ENCODE data around the gene GRIK3.

- TF ChIP-seq, protein P1, sequence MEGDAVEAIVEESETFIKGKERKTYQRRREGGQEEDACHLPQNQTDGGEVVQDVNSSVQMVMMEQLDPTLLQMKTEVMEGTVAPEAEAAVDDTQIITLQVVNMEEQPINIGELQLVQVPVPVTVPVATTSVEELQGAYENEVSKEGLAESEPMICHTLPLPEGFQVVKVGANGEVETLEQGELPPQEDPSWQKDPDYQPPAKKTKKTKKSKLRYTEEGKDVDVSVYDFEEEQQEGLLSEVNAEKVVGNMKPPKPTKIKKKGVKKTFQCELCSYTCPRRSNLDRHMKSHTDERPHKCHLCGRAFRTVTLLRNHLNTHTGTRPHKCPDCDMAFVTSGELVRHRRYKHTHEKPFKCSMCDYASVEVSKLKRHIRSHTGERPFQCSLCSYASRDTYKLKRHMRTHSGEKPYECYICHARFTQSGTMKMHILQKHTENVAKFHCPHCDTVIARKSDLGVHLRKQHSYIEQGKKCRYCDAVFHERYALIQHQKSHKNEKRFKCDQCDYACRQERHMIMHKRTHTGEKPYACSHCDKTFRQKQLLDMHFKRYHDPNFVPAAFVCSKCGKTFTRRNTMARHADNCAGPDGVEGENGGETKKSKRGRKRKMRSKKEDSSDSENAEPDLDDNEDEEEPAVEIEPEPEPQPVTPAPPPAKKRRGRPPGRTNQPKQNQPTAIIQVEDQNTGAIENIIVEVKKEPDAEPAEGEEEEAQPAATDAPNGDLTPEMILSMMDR (conservative IDR thresholded peaks at IDR 0.05; ENCODE audit: low read depth, low read length), result no peak
- TF ChIP-seq EZH2 (IDR thresholded peaks at IDR 0.05; ENCODE audit: low read length, unreplicated experiment), result no peak
Measured at GRCh38 chr1:36764798-36765197, 269.5 kb downstream of the GRIK3 start.
